ENCODE results near the gene TUBGCP3.

DNA sequence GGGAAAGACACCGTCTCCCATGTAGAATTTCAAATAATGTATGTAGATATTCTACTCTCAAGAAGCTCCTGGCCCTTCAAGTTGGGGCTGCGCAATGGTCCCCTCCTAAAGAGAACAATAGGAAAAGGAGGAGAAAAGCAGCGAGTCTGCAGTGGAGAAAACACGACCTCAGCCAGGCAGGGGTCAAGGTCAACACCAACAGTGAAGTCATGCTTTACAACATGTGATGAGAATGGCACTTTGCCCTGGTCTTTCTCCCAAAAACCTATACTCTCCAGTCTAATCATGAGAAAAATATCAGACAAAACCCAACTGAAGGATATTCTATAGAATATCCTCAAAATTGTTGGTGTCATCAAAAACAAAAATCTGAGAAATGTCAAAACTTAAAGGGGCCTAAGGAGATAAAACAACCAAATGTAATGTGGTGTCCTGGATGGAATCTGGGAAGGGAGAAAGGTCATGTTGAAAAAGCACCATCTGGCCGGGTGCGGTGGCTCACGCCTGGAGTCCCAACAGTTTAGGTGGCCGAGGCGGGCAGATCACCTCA lies 110.8 kb downstream of the TUBGCP3 start:
- TF ChIP-seq, protein P1, sequence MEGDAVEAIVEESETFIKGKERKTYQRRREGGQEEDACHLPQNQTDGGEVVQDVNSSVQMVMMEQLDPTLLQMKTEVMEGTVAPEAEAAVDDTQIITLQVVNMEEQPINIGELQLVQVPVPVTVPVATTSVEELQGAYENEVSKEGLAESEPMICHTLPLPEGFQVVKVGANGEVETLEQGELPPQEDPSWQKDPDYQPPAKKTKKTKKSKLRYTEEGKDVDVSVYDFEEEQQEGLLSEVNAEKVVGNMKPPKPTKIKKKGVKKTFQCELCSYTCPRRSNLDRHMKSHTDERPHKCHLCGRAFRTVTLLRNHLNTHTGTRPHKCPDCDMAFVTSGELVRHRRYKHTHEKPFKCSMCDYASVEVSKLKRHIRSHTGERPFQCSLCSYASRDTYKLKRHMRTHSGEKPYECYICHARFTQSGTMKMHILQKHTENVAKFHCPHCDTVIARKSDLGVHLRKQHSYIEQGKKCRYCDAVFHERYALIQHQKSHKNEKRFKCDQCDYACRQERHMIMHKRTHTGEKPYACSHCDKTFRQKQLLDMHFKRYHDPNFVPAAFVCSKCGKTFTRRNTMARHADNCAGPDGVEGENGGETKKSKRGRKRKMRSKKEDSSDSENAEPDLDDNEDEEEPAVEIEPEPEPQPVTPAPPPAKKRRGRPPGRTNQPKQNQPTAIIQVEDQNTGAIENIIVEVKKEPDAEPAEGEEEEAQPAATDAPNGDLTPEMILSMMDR (IDR thresholded peaks at IDR 0.05 in 8 of 11, conservative IDR thresholded peaks at IDR 0.05 in 3 of 11): no peak
- TF ChIP-seq POLR2AphosphoS5 (IDR thresholded peaks at IDR 0.05) (no peak), POLR2A (IDR thresholded peaks at IDR 0.05) (no peak)

Measured in spleen (tissue), 7 donors.